ENCODE data around the gene DDX1. TPM values are rescaled to one million over a fixed set of nuclear protein-coding genes. Genes with fewer than 3 reads are reported as not detected.

DDX1 gene
- total RNA-seq, 4 donors from 2014 or later = 63.0 to 85.6 (median 75.2) TPM

DNA sequence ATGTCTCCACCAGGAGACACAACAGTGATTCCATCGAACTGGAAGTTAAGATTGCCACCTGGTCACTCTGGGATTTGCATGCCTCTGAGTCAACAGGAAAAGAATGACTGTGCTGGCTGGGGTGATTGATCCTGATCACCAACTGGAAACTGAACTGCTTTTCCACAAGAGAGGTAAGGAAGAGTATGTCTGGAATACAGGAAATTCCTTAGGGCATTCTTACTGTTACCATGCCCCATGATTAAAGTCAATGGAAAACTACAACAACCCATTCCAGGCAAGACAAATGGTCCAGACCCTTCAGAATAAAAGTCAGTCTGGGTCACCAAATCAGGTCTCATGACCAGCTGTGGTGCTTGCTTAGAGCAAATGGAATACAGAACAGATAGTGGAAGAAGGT, 12.0 kb upstream of the DDX1 start:
- Histone ChIP-seq H3K27ac (no peak overlapping the region), H3K36me3 (no peaks in the 10 kb centered on the region), H3K9me3 (no peaks in the 10 kb centered on the region), H3K4me1 (no peaks in the 10 kb centered on the region), H3K4me3 (replicated peaks in 1 of 3) (no peak overlapping the region), H3K27me3 (no peaks in the 10 kb centered on the region)
- 24 to 54% methylated on average over 1 of the region's 1 CpG for WGBS, 2 donors
- intact Hi-C loops (cut with DNase I) = no loop called here
- no peak for DNase-seq
- TF ChIP-seq POLR2A (IDR thresholded peaks at IDR 0.05) = no peak
- TF ChIP-seq, protein P1, sequence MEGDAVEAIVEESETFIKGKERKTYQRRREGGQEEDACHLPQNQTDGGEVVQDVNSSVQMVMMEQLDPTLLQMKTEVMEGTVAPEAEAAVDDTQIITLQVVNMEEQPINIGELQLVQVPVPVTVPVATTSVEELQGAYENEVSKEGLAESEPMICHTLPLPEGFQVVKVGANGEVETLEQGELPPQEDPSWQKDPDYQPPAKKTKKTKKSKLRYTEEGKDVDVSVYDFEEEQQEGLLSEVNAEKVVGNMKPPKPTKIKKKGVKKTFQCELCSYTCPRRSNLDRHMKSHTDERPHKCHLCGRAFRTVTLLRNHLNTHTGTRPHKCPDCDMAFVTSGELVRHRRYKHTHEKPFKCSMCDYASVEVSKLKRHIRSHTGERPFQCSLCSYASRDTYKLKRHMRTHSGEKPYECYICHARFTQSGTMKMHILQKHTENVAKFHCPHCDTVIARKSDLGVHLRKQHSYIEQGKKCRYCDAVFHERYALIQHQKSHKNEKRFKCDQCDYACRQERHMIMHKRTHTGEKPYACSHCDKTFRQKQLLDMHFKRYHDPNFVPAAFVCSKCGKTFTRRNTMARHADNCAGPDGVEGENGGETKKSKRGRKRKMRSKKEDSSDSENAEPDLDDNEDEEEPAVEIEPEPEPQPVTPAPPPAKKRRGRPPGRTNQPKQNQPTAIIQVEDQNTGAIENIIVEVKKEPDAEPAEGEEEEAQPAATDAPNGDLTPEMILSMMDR (IDR thresholded peaks at IDR 0.05) = no peak

GRCh38 chr2:15580451-15580850, 11.2 kb upstream of the DDX1 start:
- Histone ChIP-seq H3K27me3 (no peaks in the 10 kb centered on the region), H3K4me1 (no peaks in the 10 kb centered on the region), H3K4me3 (replicated peaks in 1 of 3) (no peak overlapping the region), H3K9me3 (no peaks in the 10 kb centered on the region), H3K36me3 (no peaks in the 10 kb centered on the region), H3K27ac (no peak overlapping the region)
- TF ChIP-seq, protein P1 (IDR thresholded peaks at IDR 0.05) = no peak
- no peak for TF ChIP-seq POLR2A (IDR thresholded peaks at IDR 0.05)
- 93 to 95% methylated on average over 2 of the region's 2 CpGs for WGBS, 2 donors
- no peak for DNase-seq
- intact Hi-C loops (cut with DNase I) = no loop called here

DNA sequence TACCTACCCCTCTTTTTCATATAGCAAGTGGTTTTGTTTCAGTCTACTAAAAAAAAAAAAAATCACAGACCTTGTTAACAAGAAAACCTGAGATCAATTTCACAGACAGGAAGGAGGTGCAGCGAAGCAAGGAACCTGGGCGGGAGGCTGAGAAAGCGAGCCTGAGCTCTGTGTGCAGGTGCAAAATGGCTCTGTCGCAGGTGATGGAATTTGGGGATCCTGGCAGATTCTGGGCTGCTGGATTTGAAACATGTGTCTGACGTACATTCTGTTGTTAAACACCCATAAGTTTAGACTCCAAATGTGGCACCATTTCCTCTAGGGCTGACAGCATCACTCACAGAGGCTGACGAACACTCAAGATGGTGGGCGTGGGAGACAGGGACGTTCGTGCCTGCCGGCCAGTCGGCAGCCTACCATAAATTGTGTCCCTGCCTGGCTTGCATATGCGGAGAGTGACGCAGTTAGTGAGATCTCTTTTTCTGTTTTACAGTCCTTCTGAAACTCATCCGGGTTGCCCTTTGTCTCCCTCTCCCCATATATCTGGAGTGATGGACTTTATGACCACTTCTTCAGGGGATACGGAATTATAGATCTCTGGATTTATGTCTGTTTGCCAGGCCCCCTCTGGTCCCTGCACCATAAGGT, 8.8 kb upstream of the DDX1 start:
- Histone ChIP-seq H3K4me1 (no peaks in the 10 kb centered on the region), H3K4me3 (replicated peaks in 1 of 3) (no peak overlapping the region), H3K9me3 (no peaks in the 10 kb centered on the region), H3K27ac (no peak overlapping the region), H3K36me3 (no peaks in the 10 kb centered on the region), H3K27me3 (no peaks in the 10 kb centered on the region)
- WGBS, 2 donors = 83 to 84% methylated on average over 15 of the region's 15 CpGs
- DNase-seq = no peak
- intact Hi-C loops (cut with DNase I) = no loop called here
- TF ChIP-seq POLR2A (IDR thresholded peaks at IDR 0.05) = no peak
- TF ChIP-seq, protein P1 (IDR thresholded peaks at IDR 0.05) = no peak

DNA sequence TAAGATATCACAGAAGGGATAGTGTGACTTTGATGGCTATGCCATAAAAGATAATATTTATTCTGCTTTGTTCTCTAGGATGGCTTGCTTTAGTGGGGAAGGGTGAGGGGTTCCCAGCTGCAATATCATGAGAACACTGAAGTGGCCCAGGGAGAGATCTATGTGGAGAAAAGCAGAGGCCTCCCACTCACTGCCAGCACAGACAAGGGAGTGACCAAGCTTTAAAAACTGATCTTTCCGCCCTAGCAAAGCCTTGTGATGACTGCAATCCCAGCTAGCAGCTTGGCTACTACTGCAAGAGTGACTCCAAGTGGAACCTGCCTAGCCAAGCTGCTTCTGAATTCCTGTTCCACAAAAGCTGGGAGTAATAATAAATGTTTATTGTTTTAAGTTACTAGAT, 7.8 kb upstream of the DDX1 start:
- no peak overlapping the region for H3K27ac ChIP-seq
- no peaks in the 10 kb centered on the region for H3K36me3 ChIP-seq
- no peaks in the 10 kb centered on the region for H3K27me3 ChIP-seq
- H3K4me1 ChIP-seq = no peaks in the 10 kb centered on the region
- no peak overlapping the region for H3K4me3 ChIP-seq (replicated peaks in 1 of 3)
- intact Hi-C loops (cut with DNase I) = no loop called here
- no peak for DNase-seq
- TF ChIP-seq POLR2A (IDR thresholded peaks at IDR 0.05) = no peak
- TF ChIP-seq, protein P1 (IDR thresholded peaks at IDR 0.05) = no peak
- WGBS, 2 donors = 74 to 88% methylated on average over 1 of the region's 1 CpG
- H3K9me3 ChIP-seq = no peaks in the 10 kb centered on the region

DNA sequence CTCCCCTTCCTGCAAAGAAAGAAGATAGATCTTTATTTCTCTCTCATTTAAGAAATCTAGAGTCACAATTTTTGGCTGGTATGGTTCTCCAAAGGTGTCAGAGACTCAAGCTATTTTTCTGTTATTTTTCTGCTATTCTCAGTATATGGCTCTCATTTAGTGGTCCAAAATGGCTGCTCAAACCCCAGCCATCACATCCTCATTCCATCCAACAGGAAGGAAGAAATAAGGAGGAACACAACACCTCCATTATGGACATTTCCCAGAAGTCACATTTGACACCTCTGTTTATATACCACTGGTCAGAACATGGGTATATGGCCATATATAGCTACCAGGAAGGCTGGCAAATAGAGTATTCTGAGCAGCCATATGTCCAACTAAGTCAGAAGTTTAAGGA, 7.4 kb upstream of the DDX1 start:
- DNase-seq = no peak
- intact Hi-C loops (cut with DNase I) = no loop called here
- no peaks in the 10 kb centered on the region for H3K4me1 ChIP-seq
- TF ChIP-seq, protein P1 (IDR thresholded peaks at IDR 0.05) = no peak
- TF ChIP-seq POLR2A (IDR thresholded peaks at IDR 0.05) = no peak
- H3K27ac ChIP-seq = no peak overlapping the region
- H3K4me3 ChIP-seq (replicated peaks in 1 of 3) = no peak overlapping the region
- no peaks in the 10 kb centered on the region for H3K9me3 ChIP-seq
- H3K27me3 ChIP-seq = no peaks in the 10 kb centered on the region
- H3K36me3 ChIP-seq = no peaks in the 10 kb centered on the region
